Keratinocyte (primary cell): Measurements from ENCODE around the gene ADPRH. TPM values are rescaled to one million over a fixed set of nuclear protein-coding genes. Genes with fewer than 3 reads are reported as not detected.

Experiments used
- DNase-seq: peaks from one replicate; pipeline ENCODE4 v3.0.0-alpha.2; 2011; ENCODE audit warnings: low read depth, missing footprints, low spot score
- FAIRE-seq: peaks from 2 replicates; lab custom pipeline; 2011; peaks lifted over from hg19 to GRCh38; lab: Jason Lieb, UNC
- H2AFZ ChIP-seq: 2 replicates; pipeline ENCODE4 v1.6.0; 2012; ENCODE audit warnings: low read length, control low read depth, inconsistent platforms; ENCODE audit not compliant: control insufficient read depth
- H3K27ac ChIP-seq: 2 replicates; pipeline ENCODE4 v1.5.1; 2011; ENCODE audit warnings: low read length; ENCODE audit not compliant: control insufficient read depth, insufficient read depth
- H3K27me3 ChIP-seq: 3 replicates; pipeline ENCODE4 v1.6.0; 2011; ENCODE audit warnings: low read length; ENCODE audit not compliant: control insufficient read depth, insufficient read depth; ENCODE audit errors: extremely low read depth
- H3K36me3 ChIP-seq, 2 experiments: 2 replicates in 1 of 2; 3 replicates in 1 of 2; pipeline ENCODE4 v1.5.1; 2011; ENCODE audit warnings: low read length in 2 of 2, mild to moderate bottlenecking in 1 of 2; ENCODE audit not compliant: control insufficient read depth in 2 of 2, insufficient read depth in 2 of 2; ENCODE audit errors: extremely low read depth in 1 of 2
- H3K4me1 ChIP-seq: 3 replicates; pipeline ENCODE4 v1.5.1; 2011; ENCODE audit warnings: low read length; ENCODE audit not compliant: control insufficient read depth, insufficient read depth; ENCODE audit errors: extremely low read depth
- H3K4me2 ChIP-seq: 3 replicates; pipeline ENCODE4 v1.6.0; 2011; ENCODE audit warnings: low read depth, low read length; ENCODE audit not compliant: control insufficient read depth, insufficient read depth; ENCODE audit errors: extremely low read depth
- H3K4me3 ChIP-seq, 3 experiments: fragments of 200-600 bp in 1 of 3; sonication (generic) in 1 of 3; 2 replicates in 2 of 3; 3 replicates in 1 of 3; pipeline ENCODE4 v1.5.1; 2011 to 2016; ENCODE audit warnings: low read length in 3 of 3, mild to moderate bottlenecking in 3 of 3, control low read depth in 2 of 3, inconsistent platforms in 1 of 3, low read depth in 1 of 3, mixed read lengths in 1 of 3, mixed run types in 1 of 3, moderate library complexity in 1 of 3; ENCODE audit not compliant: control insufficient read depth in 2 of 3, insufficient read depth in 2 of 3; ENCODE audit errors: extremely low read depth in 1 of 3
- H3K79me2 ChIP-seq: 2 replicates; pipeline ENCODE4 v1.6.0; 2012; ENCODE audit warnings: low read length; ENCODE audit not compliant: control insufficient read depth, insufficient read depth
- H3K9ac ChIP-seq: 3 replicates; pipeline ENCODE4 v1.6.0; 2011; ENCODE audit warnings: low read length; ENCODE audit not compliant: control insufficient read depth, insufficient read depth; ENCODE audit errors: extremely low read depth
- H3K9me1 ChIP-seq: 3 replicates; pipeline ENCODE4 v1.6.0; 2011; ENCODE audit warnings: low read length; ENCODE audit not compliant: control insufficient read depth, insufficient read depth; ENCODE audit errors: extremely low read depth
- H3K9me3 ChIP-seq: 2 replicates; pipeline ENCODE4 v1.5.1; 2012; ENCODE audit warnings: low read depth, low read length; ENCODE audit not compliant: control insufficient read depth
- H4K20me1 ChIP-seq: 3 replicates; pipeline ENCODE4 v1.6.0; 2011; ENCODE audit warnings: low read length; ENCODE audit not compliant: control insufficient read depth, insufficient read depth; ENCODE audit errors: extremely low read depth
- CTCF ChIP-seq, 3 experiments: IDR thresholded peaks in 1 of 3; conservative IDR thresholded peaks in 1 of 3; optimal IDR thresholded peaks in 1 of 3; 2 replicates in 2 of 3; 3 replicates in 1 of 3; pipeline versions ENCODE3 to v1.5.1; 2011; ENCODE audit warnings: low read length in 3 of 3, mild to moderate bottlenecking in 3 of 3, moderate library complexity in 2 of 3, control low read depth in 1 of 3, inconsistent platforms in 1 of 3; ENCODE audit not compliant: insufficient read depth in 2 of 3; ENCODE audit errors: extremely low read depth in 1 of 3
- EZH2 ChIP-seq: IDR thresholded peaks from one replicate; pipeline ENCODE4 v1.6.1; 2012; ENCODE audit warnings: inconsistent platforms, mild to moderate bottlenecking, low read length, moderate library complexity
- dilution Hi-C: fragments of 300-500 bp; cut with MboI; formaldehyde crosslinking; loops from one replicate; pipeline ENCODE4 v1.7.0; 2020; ENCODE audit warnings: low sequenced_read_pairs; ENCODE audit not compliant: extremely low pct_ligation_motif_present
- polyA plus RNA-seq, 5 experiments: library from polyadenylated mRNA; depleted of rRNA in 3 of 5; stranded (reverse) in 3 of 5; stranded (forward) in 1 of 5; unstranded in 1 of 5; fragments of >200 nt; gene quantifications; 1 replicate in 1 of 5; 2 replicates in 3 of 5; 3 replicates in 1 of 5; pipeline versions ENCODE4 v1.2.1 to v1.2.3, GENCODE V29; 2011 to 2012; ENCODE audit warnings: missing spikeins in 2 of 5, low read depth in 1 of 5, low replicate concordance in 1 of 5

ADPRH gene
- polyA plus RNA-seq, 1 donor (not counting 4 experiments of a cell fraction or from before 2014, with no cell fraction given), result 0.39 TPM

GRCh38 chr3:119534296-119534695, 45.0 kb upstream of the ADPRH start:
- Histone ChIP-seq H3K4me1 (no peaks in the 10 kb centered on the region), H3K9me1 (no peaks in the 10 kb centered on the region), H3K4me3 (no peak overlapping the region), H3K9me3 (no peaks in the 10 kb centered on the region), H2AFZ (no peak overlapping the region), H3K79me2 (no peaks in the 10 kb centered on the region), H3K36me3 (no peaks in the 10 kb centered on the region), H3K27ac (no peak overlapping the region), H3K4me2 (no peak overlapping the region), H3K9ac (no peak overlapping the region), H3K27me3 (no peaks in the 10 kb centered on the region), H4K20me1 (no peaks in the 10 kb centered on the region)
- FAIRE-seq (no peak), DNase-seq (no peak)
- TF ChIP-seq CTCF (optimal IDR thresholded peaks at IDR 0.05 in 1 of 3, IDR thresholded peaks at IDR 0.05 in 1 of 3, conservative IDR thresholded peaks at IDR 0.05 in 1 of 3; ENCODE audit: extremely low read depth in 1 of 3, insufficient read depth in 2 of 3, low read length in 3 of 3) (no peak), EZH2 (no peak)
- dilution Hi-C loops, result no loop called here

GRCh38 chr3:119536757-119537156, 42.5 kb upstream of the ADPRH start:
- no peaks in the 10 kb centered on the region for H4K20me1 ChIP-seq
- H3K4me2 ChIP-seq, result no peak overlapping the region
- H3K9me1 ChIP-seq, result no peaks in the 10 kb centered on the region
- no peaks in the 10 kb centered on the region for H3K4me1 ChIP-seq
- no peaks in the 10 kb centered on the region for H3K79me2 ChIP-seq
- H3K9ac ChIP-seq, result no peak overlapping the region
- no peak for DNase-seq
- no peak overlapping the region for H3K27ac ChIP-seq
- dilution Hi-C loops, result no loop called here
- no peak overlapping the region for H2AFZ ChIP-seq
- TF ChIP-seq CTCF (optimal IDR thresholded peaks at IDR 0.05 in 1 of 3, IDR thresholded peaks at IDR 0.05 in 1 of 3, conservative IDR thresholded peaks at IDR 0.05 in 1 of 3; ENCODE audit: extremely low read depth in 1 of 3, insufficient read depth in 2 of 3, low read length in 3 of 3) (no peak), EZH2 (no peak)
- no peak overlapping the region for H3K4me3 ChIP-seq
- no peaks in the 10 kb centered on the region for H3K27me3 ChIP-seq
- FAIRE-seq, result no peak
- no peaks in the 10 kb centered on the region for H3K36me3 ChIP-seq
- no peaks in the 10 kb centered on the region for H3K9me3 ChIP-seq
